Measurements from ENCODE around the gene LRP1.

DNA sequence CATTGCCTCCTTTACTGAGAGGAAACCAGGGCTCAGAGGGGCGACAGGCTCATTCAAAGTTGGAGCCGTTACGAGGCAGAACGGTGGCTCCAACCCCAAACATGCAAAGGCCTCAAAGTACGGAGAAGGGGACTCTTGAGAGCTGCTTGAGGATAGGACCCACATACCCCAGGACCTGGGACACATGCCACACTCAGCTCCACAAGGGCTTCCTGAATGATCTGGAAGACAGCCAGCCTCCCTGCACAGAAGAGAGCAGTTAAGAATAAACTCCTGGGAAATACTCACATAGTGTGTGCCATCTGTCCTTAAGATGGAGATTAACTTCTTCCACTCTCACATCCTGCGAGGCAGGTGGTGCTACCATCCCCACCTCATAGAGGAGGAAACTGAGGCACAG, 61.8 kb downstream of the LRP1 start:
- no peak for TF ChIP-seq EZH2 (IDR thresholded peaks at IDR 0.05)
- no peak for TF ChIP-seq POLR2AphosphoS5 (IDR thresholded peaks at IDR 0.05; ENCODE audit: borderline replicate concordance, low read depth, low read length)
- no peak for TF ChIP-seq FOXP2 (optimal IDR thresholded peaks at IDR 0.05; ENCODE audit: control extremely low read depth, extremely low read length, insufficient read depth)

All from SK-N-MC (cell line).